ENCODE data around the gene EVPLL.
"Not testable (repeated sequence)": the region's sequence is repeated elsewhere in the genome, so short reads cannot be mapped to it uniquely, and the experiment has no call there.

The EVPLL gene

DNA sequence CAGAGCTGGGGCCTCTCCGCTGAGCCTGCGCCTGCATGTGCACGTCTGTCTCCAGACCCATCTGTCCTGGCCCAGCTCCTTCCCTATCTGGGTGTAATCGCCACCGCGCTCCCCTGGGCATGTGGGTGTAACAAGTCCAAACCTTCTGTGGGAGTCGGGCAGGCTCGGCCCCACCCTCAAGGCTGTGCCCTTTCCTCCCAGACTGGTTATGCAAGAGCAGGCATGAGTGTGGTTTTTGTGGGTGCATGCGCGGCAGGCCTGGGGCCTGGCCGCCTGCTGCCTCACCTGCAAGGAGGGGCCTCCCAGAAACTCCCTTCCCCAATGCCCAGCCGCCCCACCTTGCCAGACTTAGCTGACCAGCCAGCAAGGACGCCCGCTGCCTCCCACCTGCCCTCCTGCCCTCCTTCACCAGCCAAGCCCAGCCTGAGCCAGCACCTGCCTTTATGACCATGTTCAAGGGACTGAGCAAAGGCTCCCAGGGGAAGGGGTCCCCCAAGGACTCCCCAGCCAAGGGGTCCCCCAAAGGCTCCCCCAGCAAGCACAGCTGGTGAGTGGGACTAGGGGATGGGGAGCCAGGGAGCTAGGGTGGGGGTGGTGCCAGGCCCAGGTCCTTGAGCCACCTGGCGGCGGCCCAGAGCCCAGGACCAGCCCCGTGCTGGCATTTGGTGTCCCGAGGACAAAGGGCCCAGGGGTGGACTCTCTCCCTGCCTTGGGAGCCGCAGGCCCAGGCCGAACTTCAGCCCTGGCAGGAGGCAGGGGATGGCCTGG is at the start of gene EVPLL:
EVPLL (plus strand) TSS at position 342 of the 768 bp plus-strand sequence. CDS start 3,160 bp downstream, outside the sequence.
- no peak for DNase-seq (ENCODE audit: low read depth in 1 of 2, low spot score in 1 of 2)

DNA sequence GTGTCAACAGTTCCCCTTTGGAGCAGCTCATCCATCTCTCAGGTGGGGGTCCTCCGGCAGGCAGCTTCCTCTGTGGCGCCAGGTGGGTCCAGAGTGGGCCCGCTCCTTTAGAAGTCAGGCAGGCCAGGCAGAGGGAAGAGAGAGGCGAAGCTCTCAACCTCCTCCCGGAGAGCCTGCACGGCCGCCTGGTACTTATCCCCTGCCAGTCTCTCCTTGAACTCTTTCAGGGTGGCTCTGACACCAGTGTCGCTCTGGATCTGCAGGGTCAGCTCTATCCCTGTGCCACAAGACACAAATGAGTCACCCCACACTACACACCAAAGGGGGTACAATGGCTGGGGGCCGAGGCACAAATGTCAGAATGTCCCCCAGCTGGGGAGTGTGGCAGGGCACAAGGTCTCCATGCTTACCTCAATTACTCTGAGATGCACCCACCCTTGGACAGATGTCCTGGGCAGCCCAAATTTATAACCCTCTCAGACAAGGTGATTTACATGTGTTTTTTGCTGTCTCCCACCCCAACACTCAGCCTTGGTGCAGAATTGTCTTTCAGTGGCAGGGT is 48.9 kb upstream of the EVPLL start:
- DNase-seq (ENCODE audit: low read depth in 1 of 2, low spot score in 1 of 2), result no peak

DNA sequence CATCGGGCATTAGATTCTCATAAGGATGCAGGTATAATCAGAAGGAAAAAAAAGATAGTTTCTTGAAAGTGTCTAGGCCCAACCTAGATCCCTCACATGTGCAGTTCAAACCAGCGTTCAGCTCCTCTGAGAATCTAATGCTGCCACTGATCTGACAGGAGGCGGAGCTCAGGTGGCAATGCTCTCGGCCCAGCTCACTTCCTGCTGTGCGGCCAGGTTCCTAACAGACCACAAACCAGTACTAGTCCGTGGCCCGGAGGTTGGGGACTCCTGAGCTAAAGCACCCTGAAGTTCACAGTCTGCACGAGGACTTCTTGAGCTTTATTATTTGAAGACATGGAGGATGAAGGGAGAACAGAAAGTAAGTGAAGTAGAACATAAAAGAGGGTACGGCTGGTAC is 45.7 kb upstream of the EVPLL start:
- no peak for DNase-seq (ENCODE audit: low read depth in 1 of 2, low spot score in 1 of 2)

DNA sequence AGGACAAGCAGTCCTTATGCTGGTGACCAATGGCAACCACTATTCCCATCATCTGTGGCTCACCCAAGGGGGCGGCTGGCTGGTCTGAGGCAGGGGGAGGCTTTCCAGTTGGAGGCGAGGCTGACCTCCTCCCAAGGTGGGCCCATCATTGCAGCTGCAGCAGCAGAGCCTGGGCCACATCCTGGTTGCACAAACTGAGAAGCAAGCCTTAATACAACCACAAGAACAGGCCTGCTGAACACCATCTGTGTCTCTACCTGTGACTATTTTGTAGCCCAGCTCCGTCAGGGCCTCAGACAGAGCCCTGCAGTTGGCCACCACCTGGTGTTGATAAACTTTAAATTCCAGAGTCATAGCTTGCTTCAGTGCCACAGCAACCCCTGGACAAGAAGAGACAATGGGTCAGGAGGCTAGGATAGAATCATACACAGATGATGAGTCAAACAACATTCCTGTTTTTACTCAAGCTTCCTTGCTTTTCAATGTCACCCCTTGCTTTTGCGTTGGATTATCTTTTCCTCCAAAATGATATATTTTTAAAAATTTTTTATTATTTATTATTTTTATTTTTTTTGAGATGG is 44.6 kb upstream of the EVPLL start:
- DNase-seq (ENCODE audit: low read depth in 1 of 2, low spot score in 1 of 2), result no peak

DNA sequence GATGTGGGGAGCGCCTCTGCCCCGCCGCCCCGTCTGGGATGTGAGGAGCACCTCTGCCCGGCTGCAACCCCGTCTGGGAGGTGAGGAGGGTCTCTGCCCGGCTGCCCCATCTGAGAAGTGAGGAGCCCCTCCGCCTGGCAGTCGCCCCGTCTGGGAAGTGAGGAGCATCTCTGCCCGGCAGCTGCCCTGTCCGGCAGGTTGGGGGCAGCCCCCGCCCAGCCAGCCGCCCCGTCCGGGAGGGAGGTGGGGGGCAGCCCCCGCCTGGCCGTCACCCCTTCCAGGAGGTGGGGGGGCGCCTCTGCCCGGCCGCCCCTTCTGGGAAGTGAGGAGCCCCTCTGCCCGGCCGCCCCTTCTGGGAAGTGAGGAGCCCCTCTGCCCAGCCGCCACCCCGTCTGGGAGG is 39.4 kb upstream of the EVPLL start:
- not testable (repeated sequence) for DNase-seq (ENCODE audit: low read depth in 1 of 2, low spot score in 1 of 2)

DNA sequence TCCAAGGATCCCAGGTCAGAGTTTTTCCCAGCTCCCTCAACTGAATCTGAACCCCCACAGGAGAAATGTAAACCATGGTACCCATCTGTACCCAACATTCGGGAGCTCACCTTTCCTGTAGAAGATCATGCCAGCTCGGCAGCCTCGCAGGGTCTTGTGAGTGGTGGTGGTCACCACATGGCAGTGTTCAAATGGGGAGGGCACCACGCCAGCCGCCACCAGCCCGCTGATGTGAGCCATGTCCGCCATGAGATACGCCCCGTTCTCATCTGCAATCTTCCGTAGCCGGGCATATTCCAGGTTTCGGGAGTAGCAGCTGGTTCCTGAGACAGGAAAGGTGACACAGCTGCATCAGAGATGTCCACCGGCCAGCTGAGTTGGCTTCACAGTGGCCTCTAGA is 37.6 kb upstream of the EVPLL start:
- no peak for DNase-seq (ENCODE audit: low read depth in 1 of 2, low spot score in 1 of 2)

DNA sequence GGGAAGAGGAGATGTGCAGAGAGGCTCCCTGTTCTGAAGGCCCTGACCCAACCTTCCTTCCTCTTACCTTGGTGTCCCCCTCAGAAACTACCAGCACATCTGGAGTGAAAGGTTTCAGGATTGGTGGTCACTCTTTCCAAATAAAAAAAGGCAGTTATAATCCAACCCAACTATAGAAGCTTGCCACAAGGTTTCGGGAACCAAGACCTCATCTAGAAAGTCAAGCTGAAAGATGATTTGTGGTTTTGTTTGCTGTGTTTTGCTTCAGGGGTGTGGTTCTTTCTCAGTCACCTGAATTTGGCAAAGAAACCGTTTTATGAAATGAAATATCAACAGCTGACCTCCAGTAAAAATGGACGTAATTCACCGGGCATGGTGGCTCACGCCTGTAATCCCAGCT is 33.6 kb upstream of the EVPLL start:
- no peak for DNase-seq (ENCODE audit: low read depth in 1 of 2, low spot score in 1 of 2)

DNA sequence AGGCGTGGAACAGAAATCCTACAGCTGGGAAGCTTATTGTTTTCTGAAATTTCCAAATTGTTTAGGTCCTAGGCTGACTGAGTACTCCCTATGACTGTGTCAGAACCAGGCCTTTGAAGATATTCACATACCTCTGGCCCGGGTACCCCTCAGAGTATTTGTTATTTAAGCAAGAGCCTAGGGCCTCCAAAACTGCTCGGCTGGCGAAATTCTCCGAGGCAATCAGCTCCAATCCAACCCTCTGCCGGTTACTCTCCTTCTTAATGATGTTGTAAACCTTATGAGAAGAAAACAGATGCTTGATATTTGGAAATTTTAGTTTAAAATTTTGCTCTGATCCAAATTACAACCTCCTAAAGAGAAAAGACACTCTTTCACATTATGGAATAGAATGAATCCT is 24.0 kb upstream of the EVPLL start:
- no peak for DNase-seq (ENCODE audit: low read depth in 1 of 2, low spot score in 1 of 2)

DNA sequence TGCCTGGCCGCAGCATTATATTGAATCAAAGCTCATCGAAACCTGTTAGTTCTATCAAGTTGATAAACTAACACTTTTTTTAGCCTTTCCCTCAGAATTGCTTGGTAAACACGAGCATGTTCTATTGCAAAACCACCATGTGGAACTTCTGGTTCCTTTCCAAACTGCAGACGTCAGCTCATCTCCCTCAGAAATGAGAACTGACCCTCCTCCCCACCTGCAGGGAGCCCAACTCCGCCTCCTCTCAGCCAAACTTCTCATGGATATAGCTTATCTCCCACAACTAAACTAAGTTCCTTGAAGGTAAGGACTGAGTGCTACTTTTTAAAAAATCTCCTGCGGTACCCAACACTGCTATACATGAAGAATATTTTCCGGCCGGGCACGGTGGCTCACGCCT is 21.0 kb upstream of the EVPLL start:
- no peak for DNase-seq (ENCODE audit: low read depth in 1 of 2, low spot score in 1 of 2)

DNA sequence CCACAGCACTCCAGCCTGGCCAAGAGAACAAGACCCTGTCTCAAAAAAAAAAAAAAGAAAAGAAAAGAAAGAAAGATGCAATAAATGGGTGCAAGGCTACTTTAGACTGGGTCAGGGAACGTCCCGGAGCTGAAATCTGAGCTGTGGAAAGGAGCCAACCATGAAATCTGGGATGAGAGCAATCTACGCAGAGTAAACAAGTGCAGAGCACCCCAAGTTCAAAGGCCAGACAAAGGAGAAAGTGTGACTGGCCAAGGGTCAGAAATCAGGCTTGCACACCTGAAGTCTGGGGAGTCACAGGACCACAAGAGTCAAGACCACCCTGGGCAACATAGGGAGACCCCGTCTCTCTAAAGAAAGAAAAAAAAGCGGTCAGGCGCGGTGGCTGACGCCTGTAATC is 17.1 kb upstream of the EVPLL start:
- DNase-seq (ENCODE audit: low read depth in 1 of 2, low spot score in 1 of 2), result no peak

DNA sequence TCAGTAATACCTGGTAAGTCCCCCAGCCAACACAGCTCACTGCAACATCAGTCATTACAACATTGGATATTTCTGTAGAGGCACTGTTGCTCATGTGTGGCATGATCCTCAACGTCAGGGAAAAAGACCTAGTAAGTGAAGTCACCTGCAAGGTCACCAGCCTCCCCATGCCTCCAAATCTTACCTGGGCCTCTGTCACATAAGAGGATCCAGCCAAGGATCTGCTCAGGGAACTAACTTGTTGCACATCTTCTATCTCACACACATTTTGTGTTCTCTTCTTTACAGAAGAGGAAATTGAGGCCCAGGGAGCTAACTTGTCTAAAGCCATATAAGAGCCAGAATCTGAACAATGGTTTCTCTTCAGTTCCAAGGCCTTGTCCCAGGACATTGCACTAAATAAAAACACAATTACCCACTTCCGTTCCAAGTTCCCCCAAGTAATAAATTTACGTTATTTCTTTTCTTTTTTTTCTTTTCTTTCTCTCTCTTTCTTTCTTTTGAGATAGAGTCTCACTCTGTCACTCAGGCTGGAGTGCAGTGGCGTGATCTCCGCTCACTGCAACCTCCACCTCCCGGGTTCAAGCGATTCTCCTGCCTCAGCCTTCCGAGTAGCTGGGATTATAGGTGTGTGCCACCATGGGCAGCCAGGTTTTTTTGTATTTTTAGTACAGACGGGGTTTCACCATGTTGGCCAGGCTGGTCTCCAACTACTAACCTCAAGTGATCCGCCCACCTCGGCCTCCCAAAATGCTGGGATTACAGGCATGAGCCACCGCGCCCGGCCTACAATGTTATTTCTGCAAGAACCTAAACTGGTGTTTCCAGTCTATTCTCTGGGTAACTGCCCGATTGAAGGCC is 15.5 kb upstream of the EVPLL start:
- no peak for DNase-seq (ENCODE audit: low read depth in 1 of 2, low spot score in 1 of 2)

DNA sequence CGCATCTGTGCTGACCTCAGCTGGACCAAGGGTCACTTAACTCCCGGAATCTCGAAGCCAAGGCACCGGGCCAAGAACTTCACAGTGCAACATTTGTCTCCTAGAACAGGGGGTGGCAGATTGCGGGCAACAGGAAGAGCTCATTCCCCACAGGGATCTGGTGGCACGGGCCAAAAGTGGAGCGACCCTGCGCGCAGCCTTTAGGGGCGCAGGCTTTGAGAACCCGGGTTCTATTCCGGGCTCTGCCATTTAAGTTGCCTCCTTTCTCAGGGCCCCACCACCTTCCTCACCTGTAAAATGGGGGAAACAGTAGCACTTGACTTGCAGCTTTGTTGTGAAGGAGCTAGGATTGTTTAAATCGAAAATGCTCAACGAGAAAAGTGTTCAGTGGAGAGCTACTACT is 14.9 kb upstream of the EVPLL start:
- no peak for DNase-seq (ENCODE audit: low read depth in 1 of 2, low spot score in 1 of 2)

DNA sequence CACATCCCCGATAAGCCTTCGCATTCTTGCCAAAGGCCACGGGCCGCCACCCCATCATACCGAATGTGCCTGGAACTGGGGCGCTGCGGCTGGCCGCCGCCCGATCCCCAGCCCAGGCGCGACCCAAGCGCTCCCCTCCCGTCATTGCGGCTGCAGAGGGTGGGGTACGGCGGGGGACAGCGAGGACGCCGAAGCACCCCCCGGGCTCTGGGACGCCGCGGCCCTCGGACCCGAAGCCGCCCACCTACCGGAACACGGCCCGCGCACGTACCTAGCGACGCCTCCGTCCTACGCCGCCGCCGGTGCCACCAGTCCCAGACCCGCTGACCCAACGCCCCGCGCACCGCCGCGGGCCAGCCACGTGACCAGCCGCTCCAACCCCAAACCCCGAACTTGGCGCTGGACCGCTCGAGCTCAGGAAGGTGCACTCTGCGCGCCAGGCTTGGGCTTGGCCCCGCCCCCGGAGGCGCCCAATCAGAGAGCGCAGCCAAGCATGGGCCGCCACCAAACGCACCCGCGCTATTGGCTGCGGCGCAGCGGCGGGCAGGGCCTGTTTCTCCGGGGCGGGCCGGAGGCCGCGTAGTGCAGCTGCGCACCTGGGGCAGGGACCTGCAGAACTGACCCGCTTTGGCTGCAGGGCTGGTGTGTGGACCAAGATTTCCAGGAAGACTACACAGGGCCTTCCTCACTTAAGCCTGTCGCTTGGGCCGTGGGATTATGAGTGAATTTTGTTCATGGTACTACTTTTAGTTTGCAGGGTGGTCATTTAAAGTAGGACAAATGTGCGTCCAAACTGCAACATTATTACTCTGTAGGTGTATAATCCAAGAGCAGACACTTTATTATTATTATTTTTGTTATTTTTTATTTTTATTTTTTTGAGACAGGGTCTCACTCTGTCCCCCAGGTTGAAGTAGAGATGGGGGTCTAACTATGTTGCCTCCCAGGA is 14.2 kb upstream of the EVPLL start, which contains the start of gene SHMT1:
SHMT1 (minus strand) TSS at position 450 of the 949 bp plus-strand sequence. CDS start 7,569 bp downstream, outside the sequence.
- DNase-seq (ENCODE audit: low read depth in 1 of 2, low spot score in 1 of 2), result peak; percentile 84 to 85

DNA sequence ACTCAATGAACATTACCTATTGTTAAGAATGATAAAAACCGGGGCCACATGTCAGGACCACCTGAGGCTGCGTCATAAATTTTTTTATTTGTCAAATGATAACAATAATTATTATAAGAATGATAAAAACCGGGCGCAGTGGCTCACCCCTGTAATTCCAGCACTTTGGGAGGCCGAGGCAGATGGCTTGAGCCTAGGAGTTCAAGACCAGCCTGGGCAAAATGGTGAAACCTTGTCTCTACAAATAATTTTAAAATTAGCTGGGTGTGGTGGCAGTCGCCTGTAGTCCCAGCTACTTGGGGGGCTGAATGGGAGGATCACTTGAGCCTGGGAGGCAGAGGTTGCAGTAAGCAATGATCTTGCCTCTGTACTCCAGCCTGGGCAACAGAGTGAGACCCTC is 13.4 kb upstream of the EVPLL start:
- no peak for DNase-seq (ENCODE audit: low read depth in 1 of 2, low spot score in 1 of 2)

DNA sequence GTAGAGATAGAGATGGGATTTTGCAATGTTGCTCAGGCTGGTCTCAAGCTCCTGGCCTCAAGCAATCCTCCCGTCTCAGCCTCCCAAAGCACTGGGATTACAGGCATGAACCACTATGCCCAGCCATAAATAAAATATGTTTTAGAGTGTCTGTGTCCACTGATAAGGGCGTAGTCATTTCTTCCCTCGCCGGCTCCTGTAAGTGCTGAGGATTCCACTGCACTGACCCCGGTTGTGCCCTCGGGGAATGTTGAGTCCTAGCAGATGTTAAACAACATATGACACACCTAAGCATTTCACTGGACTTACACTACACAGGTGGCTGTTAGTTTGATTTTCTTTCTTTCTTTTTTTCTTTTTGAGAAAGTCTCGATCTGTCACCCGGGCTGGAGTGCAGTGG is 8.6 kb upstream of the EVPLL start:
- no peak for DNase-seq (ENCODE audit: low read depth in 1 of 2, low spot score in 1 of 2)

DNA sequence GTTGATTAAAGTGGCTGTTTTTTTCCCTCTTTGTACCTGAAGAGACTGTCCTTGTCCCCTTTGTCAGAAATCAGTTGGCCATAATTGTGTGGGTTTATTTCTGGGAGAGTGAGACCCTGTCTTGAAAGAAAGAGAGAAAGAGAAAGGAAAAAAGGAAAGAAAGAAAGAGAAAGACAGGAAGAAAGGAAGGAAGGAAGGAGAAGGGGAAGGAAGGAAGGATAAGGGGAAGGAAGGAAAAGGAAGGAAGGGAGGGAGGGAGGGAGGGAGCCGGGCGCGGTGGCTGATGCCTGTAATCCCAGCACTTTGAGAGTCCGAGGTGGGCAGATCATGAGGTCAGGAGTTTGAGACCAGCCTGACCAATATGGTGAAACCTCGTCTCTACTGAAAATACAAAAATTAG is 6.8 kb upstream of the EVPLL start:
- DNase-seq (ENCODE audit: low read depth in 1 of 2, low spot score in 1 of 2), result no peak

DNA sequence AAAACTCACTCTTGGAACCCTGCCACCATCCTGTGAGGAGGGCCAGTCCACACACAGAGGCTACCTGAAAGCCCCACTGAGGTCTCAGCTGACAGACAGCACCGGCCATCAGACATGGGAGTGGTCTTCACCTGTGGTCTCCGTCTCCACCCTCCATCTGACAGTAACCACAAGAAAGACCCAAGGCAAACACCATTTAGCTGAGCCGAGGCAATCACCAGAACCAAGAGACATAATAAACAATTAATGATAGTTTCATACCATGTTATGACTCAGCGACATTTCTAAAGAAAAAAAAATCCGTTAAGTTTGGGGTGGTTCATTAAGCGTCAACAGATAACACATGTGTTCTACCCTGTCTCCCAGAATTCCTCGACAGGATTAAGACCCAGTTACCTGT is 6.1 kb upstream of the EVPLL start:
- DNase-seq (ENCODE audit: low read depth in 1 of 2, low spot score in 1 of 2), result no peak

DNA sequence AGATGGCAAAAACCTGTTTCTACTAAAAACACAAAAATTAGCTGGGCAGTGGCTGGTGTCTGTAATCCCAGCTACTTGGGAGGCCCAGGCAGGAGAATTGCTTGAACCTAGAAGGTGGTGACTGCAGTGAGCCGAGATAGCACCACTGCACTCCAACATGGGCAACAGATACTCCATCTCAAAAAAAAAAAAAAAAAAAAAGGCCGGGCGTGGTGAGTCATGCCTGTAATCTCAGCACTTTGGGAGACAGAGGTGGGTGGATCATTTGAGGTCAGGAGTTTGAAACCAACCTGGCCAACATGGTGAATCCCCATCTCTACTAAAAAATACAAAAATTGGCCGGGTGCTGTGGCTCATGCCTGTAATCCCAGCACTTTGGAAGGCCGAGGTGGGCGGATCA is 4.4 kb upstream of the EVPLL start:
- not testable (repeated sequence) for DNase-seq (ENCODE audit: low read depth in 1 of 2, low spot score in 1 of 2)

DNA sequence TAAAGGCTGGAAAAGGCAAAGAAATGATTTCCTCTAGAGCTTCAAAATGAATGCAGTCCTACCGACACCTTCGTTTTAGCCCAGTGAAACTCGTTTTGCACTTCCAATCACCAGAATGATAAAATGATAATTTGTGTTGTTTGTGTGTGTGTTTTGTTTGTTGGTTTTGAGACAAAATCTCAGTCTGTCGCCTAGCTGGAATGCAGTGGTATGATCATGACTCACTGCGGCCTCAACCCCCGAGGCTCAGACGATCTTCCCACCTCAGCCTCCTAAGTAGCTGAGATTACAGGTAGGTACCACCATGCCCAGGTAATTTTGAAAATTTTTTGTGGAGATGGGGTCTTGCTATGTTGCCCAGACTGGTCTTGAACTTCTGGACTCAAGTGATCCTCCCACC is 3.4 kb upstream of the EVPLL start:
- DNase-seq (ENCODE audit: low read depth in 1 of 2, low spot score in 1 of 2), result no peak

DNA sequence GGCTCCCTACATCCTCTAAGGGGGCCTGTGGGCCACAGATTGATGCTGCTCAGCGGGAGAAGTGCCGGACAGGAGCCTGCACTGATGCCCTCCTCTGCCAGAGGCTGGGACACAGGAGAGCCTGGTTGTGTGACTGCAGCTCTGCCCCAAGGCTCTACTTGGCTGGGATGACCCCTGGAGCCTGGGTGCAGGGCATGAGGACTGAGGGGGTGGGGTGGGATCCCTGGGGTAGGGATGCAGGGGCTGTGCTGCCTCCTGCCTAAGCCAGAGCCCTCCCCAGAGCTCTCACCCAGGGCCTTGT is 577 bp downstream of the EVPLL start:
- DNase-seq (ENCODE audit: low read depth in 1 of 2, low spot score in 1 of 2), result no peak

DNA sequence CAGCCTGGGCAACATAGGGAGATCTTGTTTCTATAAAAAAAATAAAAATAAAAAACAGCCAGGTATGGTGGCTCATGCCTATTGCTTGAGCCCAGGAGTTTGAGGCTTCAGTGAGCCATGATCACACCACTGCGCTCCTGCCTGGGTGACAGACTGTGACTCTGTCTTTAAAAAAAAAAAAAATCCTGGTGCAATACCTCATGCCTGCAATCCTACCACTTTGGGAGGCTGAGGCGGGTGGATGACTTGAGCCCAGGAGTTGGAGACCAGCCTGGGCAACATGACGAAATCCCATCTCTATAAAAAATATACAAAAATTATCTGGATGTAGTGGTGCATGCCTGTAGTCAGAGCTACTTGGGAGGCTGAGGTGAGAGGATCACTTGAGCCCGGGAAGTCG is 1.0 kb downstream of the EVPLL start:
- not testable (repeated sequence) for DNase-seq (ENCODE audit: low read depth in 1 of 2, low spot score in 1 of 2)

All from activated CD4-positive, alpha-beta T cell treated with anti-CD3 and anti-CD28 coated beads, Interleukin-2, amount 50 U/mL, for 24 hours (primary cell).